Prostate gland (tissue), 2 donors: ENCODE data around the gene ARHGAP26.

Source experiments
- CTCF ChIP-seq, 4 experiments: fragments of 200-600 bp in 2 of 4; fragments of 450-650 bp in 2 of 4; sonication (generic) in 2 of 4; IDR thresholded peaks; 1 replicate in 3 of 4; 2 replicates in 1 of 4; pipeline ENCODE4 v1.5.1; 2016 to 2019; ENCODE audit warnings: antibody characterized with exemption in 4 of 4, mild to moderate bottlenecking in 2 of 4, moderate library complexity in 2 of 4
- POLR2AphosphoS5 ChIP-seq: sonication (generic); formaldehyde crosslinking; IDR thresholded peaks from one replicate; pipeline ENCODE4 v1.6.1; 2017; ENCODE audit warnings: antibody characterized with exemption

GRCh38 chr5:142792865-142793232, 22.7 kb downstream of the ARHGAP26 start:
- TF ChIP-seq POLR2AphosphoS5 (no peak), CTCF (IDR thresholded peaks at IDR 0.05) (no peak)
